Cardiac muscle cell (in vitro differentiated cells and primary cell): Measurements from ENCODE around the gene XKR8. TPM values are rescaled to one million over a fixed set of nuclear protein-coding genes. Genes with fewer than 3 reads are reported as not detected.

ENCODE experiments used
- DNase-seq, 2 donors: peaks; one replicate each; pipeline versions ENCODE4 v3.0.0 to v3.0.0-alpha.2; 2010 to 2017; ENCODE audit warnings: low read depth in 1 of 2, low spot score in 1 of 2
- H3K27ac ChIP-seq: fragments of 200-600 bp; sonication (generic); 2 replicates; pipeline ENCODE4 v1.5.1; 2016
- H3K27me3 ChIP-seq: fragments of 200-600 bp; sonication (generic); 2 replicates; pipeline ENCODE4 v1.6.0; 2016; ENCODE audit warnings: control low read depth
- H3K36me3 ChIP-seq: fragments of 200-600 bp; sonication (generic); 2 replicates; pipeline ENCODE4 v1.5.1; 2016; ENCODE audit warnings: control low read depth
- H3K4me1 ChIP-seq: fragments of 200-600 bp; sonication (generic); 2 replicates; pipeline ENCODE4 v1.8.1; 2017; ENCODE audit warnings: low read depth, mild to moderate bottlenecking, mixed run types
- H3K4me3 ChIP-seq: fragments of 200-600 bp; sonication (generic); 2 replicates; pipeline ENCODE4 v1.5.1; 2016; ENCODE audit warnings: mild to moderate bottlenecking
- H3K9me3 ChIP-seq: fragments of 200-600 bp; sonication (generic); 2 replicates; pipeline ENCODE4 v1.5.1; 2017; ENCODE audit warnings: low read depth, mild to moderate bottlenecking, control low read depth
- CTCF ChIP-seq: IDR thresholded peaks from 2 replicates; pipeline ENCODE4 v1.5.1; 2012; ENCODE audit warnings: low read depth, mild to moderate bottlenecking, low read length
- polyA plus RNA-seq: library from polyadenylated mRNA; unstranded; fragments of >200 nt; fragmentation: Nextera tagmentation; extraction: Ambion mirVana; gene quantifications from 2 replicates; pipeline ENCODE4 v1.2.1, GENCODE V29; 2016
- total RNA-seq: library from RNA; depleted of rRNA; stranded (reverse); fragments of >200 nt; gene quantifications from 2 replicates; pipeline ENCODE4 v1.2.3, GENCODE V29; 2016

Gene XKR8
- total and polyA plus RNA-seq, 2 experiments from 2014 or later = 13.7 to 17.5 TPM

- DNase-seq = no peak
- Histone ChIP-seq H3K27me3 (no peaks in the 10 kb centered on the region), H3K4me3 (no peak overlapping the region), H3K36me3 (no peaks in the 10 kb centered on the region), H3K27ac (no peak overlapping the region), H3K4me1 (peaks cover 5% of the 10 kb centered on the region), H3K9me3 (no peaks in the 10 kb centered on the region)
- TF ChIP-seq CTCF = no peak
Observed at GRCh38 chr1:27956761-27957160, 3.0 kb upstream of the XKR8 start.

GRCh38 chr1:27957655-27958054 lies 2.1 kb upstream of the XKR8 start:
- Histone ChIP-seq H3K4me1 (peaks cover 5% of the 10 kb centered on the region), H3K9me3 (no peaks in the 10 kb centered on the region), H3K27ac (no peak overlapping the region), H3K36me3 (no peaks in the 10 kb centered on the region), H3K4me3 (no peak overlapping the region), H3K27me3 (no peaks in the 10 kb centered on the region)
- TF ChIP-seq CTCF = no peak
- no peak for DNase-seq

- TF ChIP-seq CTCF = no peak
- no peaks in the 10 kb centered on the region for H3K9me3 ChIP-seq
Observed at GRCh38 chr1:27958513-27958912, 1.3 kb upstream of the XKR8 start.

GRCh38 chr1:27960762-27961645 lies 1.2 kb downstream of the XKR8 start:
- Histone ChIP-seq H3K9me3 (no peaks in the 10 kb centered on the region), H3K4me3 (peak overlapping the region; percentile 48), H3K27me3 (no peaks in the 10 kb centered on the region), H3K4me1 (peaks cover 5% of the 10 kb centered on the region), H3K27ac (no peak overlapping the region), H3K36me3 (no peaks in the 10 kb centered on the region)
- TF ChIP-seq CTCF = no peak
- no peak for DNase-seq

More at GRCh38 chr1:27958513-27958912, 1.3 kb upstream of the XKR8 start:
- Histone ChIP-seq H3K36me3 (no peaks in the 10 kb centered on the region), H3K27ac (no peak overlapping the region), H3K4me1 (peaks cover 5% of the 10 kb centered on the region), H3K4me3 (no peak overlapping the region), H3K27me3 (no peaks in the 10 kb centered on the region)
- DNase-seq = no peak

- DNase-seq = no peak
- TF ChIP-seq CTCF = no peak
Observed at GRCh38 chr1:27961646-27962221, 2.0 kb downstream of the XKR8 start.

More at GRCh38 chr1:27961646-27962221, 2.0 kb downstream of the XKR8 start:
- Histone ChIP-seq H3K4me1 (peaks cover 5% of the 10 kb centered on the region), H3K27me3 (no peaks in the 10 kb centered on the region), H3K9me3 (no peaks in the 10 kb centered on the region), H3K27ac (no peak overlapping the region), H3K36me3 (no peaks in the 10 kb centered on the region), H3K4me3 (no peak overlapping the region)
